Mammary epithelial cell (primary cell): ENCODE data around the gene GAS2L1.

ENCODE experiments used
- CTCF ChIP-seq, 2 donors: IDR thresholded peaks in 1 of 2; conservative IDR thresholded peaks in 1 of 2; 2 replicates each; pipeline ENCODE4 v1.5.1; 2011 to 2012; ENCODE audit warnings: inconsistent platforms in 2 of 2, low read length in 2 of 2, mild to moderate bottlenecking in 2 of 2, control low read depth in 1 of 2, low read depth in 1 of 2; ENCODE audit not compliant: insufficient read depth in 1 of 2; ENCODE audit errors: extremely low read depth in 1 of 2
- EZH2 ChIP-seq: IDR thresholded peaks from 2 replicates; pipeline ENCODE4 v1.6.1; 2012; ENCODE audit warnings: low read length, inconsistent platforms, borderline replicate concordance

- TF ChIP-seq CTCF (conservative IDR thresholded peaks at IDR 0.05 in 1 of 2, IDR thresholded peaks at IDR 0.05 in 1 of 2; ENCODE audit: extremely low read depth in 1 of 2, insufficient read depth in 1 of 2, low read depth in 1 of 2, low read length in 2 of 2) (no peak), EZH2 (no peak)
Observed at GRCh38 chr22:29344137-29344536, 37.7 kb downstream of the GAS2L1 start.
